CD1c-positive myeloid dendritic cell (primary cell): Measurements from ENCODE around the gene KXD1.

Experiments used
- DNase-seq: peaks from one replicate; pipeline ENCODE4 v3.0.0-alpha.2; 2016; ENCODE audit errors: extremely low spot score

The KXD1 gene

GRCh38 chr19:18613589-18614234 lies 56.0 kb downstream of the KXD1 start:
- DNase-seq = no peak

GRCh38 chr19:18616023-18616422 lies 58.4 kb downstream of the KXD1 start:
- DNase-seq = no peak

GRCh38 chr19:18617562-18617961 lies 59.9 kb downstream of the KXD1 start:
- DNase-seq = no peak

GRCh38 chr19:18618236-18618635 lies 60.6 kb downstream of the KXD1 start:
- no peak for DNase-seq
